Stimulated activated effector memory CD8-positive, alpha-beta T cell treated with anti-CD3 and anti-CD28 coated beads, Interleukin-12 subunit alpha, Interleukin-12 subunit beta, amount 100 ng/mL, for 72 hours (primary cell): Measurements from ENCODE around the gene PHETA1.

Experiments used
- ATAC-seq: fragments of 150-1000 bp; cut with Tn5 transposase; 2 replicates; pipeline ENCODE4 v1.10.0; 2021
- DNase-seq, 2 donors: peaks; one replicate each; pipeline ENCODE4 v3.0.0; 2021 to 2022; ENCODE audit warnings: low spot score in 2 of 2
- H3K27ac Mint-ChIP-seq: one replicate; pipeline ENCODE4 v1.8.0; 2022; ENCODE audit warnings: mild to moderate bottlenecking, mixed read lengths
- H3K36me3 Mint-ChIP-seq: one replicate; pipeline ENCODE4 v1.8.0; 2022; ENCODE audit warnings: mild to moderate bottlenecking, mixed read lengths
- H3K4me1 Mint-ChIP-seq: one replicate; pipeline ENCODE4 v1.8.0; 2022; ENCODE audit warnings: mixed read lengths
- H3K4me3 Mint-ChIP-seq: one replicate; pipeline ENCODE4 v1.8.0; 2022; ENCODE audit warnings: mild to moderate bottlenecking, mixed read lengths
- H3K9me3 Mint-ChIP-seq: one replicate; pipeline ENCODE4 v1.8.0; 2022; ENCODE audit warnings: mixed read lengths

The PHETA1 gene

GRCh38 chr12:111368788-111369495 lies at the start of gene PHETA1:
Gene PHETA1 (minus strand): TSS chr12:111369095. CDS start chr12:111363427, 5,668 bp downstream.
- Mint-ChIP-seq H3K4me3 (peak within 1 kb of the TSS; percentile 76), H3K4me1 (peaks cover 40% of the 10 kb centered on the region), H3K9me3 (no peaks in the 10 kb centered on the region), H3K27ac (no peak within 1 kb of the TSS), H3K36me3 (no peaks in the 10 kb centered on the region)
- DNase-seq = peak; percentile 68 to 93
- ATAC-seq = peak; percentile 89

DNA sequence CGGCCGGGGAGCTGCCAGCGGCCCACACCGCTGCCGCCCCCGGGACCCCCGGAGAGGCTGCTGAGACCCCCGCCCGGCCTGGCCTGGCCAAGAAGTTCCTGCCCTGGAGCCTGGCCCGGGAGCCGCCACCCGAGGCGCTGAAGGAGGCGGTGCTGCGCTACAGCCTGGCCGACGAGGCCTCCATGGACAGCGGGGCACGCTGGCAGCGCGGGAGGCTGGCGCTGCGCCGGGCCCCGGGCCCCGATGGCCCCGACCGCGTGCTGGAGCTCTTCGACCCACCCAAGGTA lies 49.6 kb upstream of the PHETA1 start:
- ATAC-seq (no peak), DNase-seq (no peak)
- Mint-ChIP-seq H3K36me3 (peaks cover 81% of the 10 kb centered on the region), H3K9me3 (no peaks in the 10 kb centered on the region), H3K4me3 (no peak overlapping the region), H3K4me1 (peaks cover 29% of the 10 kb centered on the region), H3K27ac (no peak overlapping the region)

GRCh38 chr12:111417784-111418593 lies 49.1 kb upstream of the PHETA1 start:
- peaks cover 77% of the 10 kb centered on the region for H3K36me3 Mint-ChIP-seq
- H3K4me3 Mint-ChIP-seq = no peak overlapping the region
- H3K9me3 Mint-ChIP-seq = no peaks in the 10 kb centered on the region
- ATAC-seq (no peak), DNase-seq (no peak)
- H3K27ac Mint-ChIP-seq = no peak overlapping the region
- H3K4me1 Mint-ChIP-seq = peaks cover 34% of the 10 kb centered on the region

GRCh38 chr12:111417290-111417689 lies 48.4 kb upstream of the PHETA1 start:
- H3K9me3 Mint-ChIP-seq = no peaks in the 10 kb centered on the region
- H3K4me3 Mint-ChIP-seq = no peak overlapping the region
- H3K27ac Mint-ChIP-seq = peak overlapping the region; percentile 48
- ATAC-seq = no peak
- peaks cover 37% of the 10 kb centered on the region for H3K4me1 Mint-ChIP-seq
- DNase-seq = no peak
- H3K36me3 Mint-ChIP-seq = peaks cover 70% of the 10 kb centered on the region

DNA sequence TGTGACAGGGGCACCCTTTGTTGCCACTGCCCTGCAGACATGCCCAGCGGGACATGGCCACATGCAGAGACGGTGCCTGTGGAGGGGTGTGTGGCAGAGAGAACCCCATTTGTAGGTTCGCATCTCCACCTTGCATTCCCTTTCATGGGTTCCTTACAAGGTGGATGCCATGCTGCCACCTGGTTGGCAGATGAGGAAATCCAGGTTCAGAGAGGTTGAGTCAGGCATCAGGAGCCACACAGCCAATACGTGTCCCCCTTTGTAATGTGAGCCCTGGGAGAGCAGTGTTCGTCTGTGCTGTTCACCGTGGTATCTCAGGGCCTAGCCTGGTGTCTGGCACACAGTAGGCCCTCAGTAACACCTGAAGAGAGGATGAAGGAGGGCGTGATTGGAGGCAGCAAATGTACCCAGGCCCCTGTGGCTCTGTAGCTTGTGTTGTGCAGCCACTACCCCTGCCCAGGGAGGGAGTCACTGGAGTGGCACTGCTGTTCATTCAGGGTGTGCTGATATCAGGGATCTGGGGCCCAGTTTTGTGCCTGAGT lies 45.9 kb upstream of the PHETA1 start:
- DNase-seq (no peak), ATAC-seq (no peak)
- Mint-ChIP-seq H3K4me1 (peaks cover 54% of the 10 kb centered on the region), H3K36me3 (peaks cover 45% of the 10 kb centered on the region), H3K9me3 (no peaks in the 10 kb centered on the region), H3K27ac (peak overlapping the region; percentile 69), H3K4me3 (no peak overlapping the region)

- no peak for ATAC-seq
- Mint-ChIP-seq H3K36me3 (peaks cover 34% of the 10 kb centered on the region), H3K27ac (peak overlapping the region; percentile 69), H3K4me1 (peaks cover 66% of the 10 kb centered on the region), H3K4me3 (peak overlapping the region; percentile 78), H3K9me3 (no peaks in the 10 kb centered on the region)
- DNase-seq = no peak
These were observed 44.7 kb upstream of the PHETA1 start for GRCh38 chr12:111413442-111414086.

DNA sequence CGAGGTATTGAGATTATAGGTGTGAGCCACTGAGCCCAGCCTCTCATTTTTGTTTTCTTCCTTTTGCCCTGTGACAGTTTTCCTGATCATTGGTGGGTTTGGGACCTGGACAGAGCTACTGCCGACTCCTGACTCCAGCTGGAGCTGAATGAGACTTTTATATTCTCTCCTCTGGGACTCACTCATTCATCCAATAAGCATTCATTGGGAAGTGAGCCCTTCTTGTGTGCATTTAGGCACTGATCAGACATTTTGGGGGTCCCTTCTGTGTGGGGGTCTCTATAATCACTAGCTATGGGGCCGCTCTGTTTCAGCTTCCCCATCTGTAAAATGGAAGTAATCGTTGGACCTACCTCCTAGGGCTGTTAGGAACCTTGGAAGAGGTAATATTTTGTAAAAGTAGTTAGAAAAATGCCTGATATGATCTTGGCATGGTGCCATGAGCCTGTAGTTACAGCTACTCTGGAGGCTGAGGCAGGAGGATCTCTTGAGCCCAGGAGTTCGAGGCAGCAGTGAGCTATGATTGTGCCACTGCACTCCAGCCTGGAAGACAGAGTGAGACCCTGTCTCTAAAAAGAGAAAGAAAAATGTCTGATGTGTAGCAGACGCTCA lies 44.0 kb upstream of the PHETA1 start:
- H3K4me3 Mint-ChIP-seq = peak overlapping the region; percentile 78
- peaks cover 72% of the 10 kb centered on the region for H3K4me1 Mint-ChIP-seq
- ATAC-seq (no peak), DNase-seq (no peak)
- H3K27ac Mint-ChIP-seq = peak overlapping the region; percentile 69
- no peaks in the 10 kb centered on the region for H3K9me3 Mint-ChIP-seq
- peaks cover 39% of the 10 kb centered on the region for H3K36me3 Mint-ChIP-seq

DNA sequence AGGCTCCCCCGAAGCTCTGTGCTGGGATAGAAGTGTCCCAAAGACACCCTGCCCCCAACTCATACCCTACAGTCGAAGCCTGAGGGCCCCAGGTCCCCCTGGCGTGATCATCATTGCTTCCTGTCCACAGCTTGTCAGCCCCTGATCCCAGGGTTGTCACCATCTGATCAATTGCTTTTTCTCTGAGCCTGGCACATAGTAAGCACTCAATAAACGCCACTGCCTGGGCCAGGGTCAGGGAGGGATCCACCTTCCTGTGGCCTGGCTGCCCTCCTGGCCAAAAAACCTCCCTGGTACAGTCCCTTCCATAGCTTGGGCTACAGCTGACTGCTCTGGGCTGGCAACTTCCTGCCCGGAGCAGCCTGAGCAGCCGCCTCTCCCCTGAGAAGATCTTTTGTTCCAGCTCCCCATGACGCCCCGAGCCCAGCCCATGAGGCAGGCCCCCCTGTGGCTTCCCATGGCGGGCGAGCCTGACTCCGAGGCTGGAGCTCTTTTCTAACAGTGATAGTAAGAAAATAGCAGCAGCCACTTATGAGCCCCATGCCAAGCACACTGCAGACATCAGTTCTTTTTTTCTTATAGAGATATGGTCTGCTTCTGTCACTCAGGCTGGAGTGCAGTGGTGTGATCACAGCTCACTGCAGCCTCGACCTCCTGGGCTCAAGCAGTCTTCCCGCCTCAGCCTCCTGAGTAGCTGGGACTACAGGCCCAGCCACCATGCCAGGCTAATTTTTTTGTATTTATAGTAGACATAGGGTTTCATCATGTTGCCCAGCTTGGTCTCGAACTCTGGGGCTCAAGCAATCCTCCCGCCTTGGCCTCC lies 43.3 kb upstream of the PHETA1 start:
- H3K4me3 Mint-ChIP-seq = peak overlapping the region; percentile 78
- H3K4me1 Mint-ChIP-seq = peaks cover 79% of the 10 kb centered on the region
- H3K27ac Mint-ChIP-seq = peak overlapping the region; percentile 69
- peaks cover 37% of the 10 kb centered on the region for H3K36me3 Mint-ChIP-seq
- DNase-seq (no peak), ATAC-seq (no peak)
- no peaks in the 10 kb centered on the region for H3K9me3 Mint-ChIP-seq

DNA sequence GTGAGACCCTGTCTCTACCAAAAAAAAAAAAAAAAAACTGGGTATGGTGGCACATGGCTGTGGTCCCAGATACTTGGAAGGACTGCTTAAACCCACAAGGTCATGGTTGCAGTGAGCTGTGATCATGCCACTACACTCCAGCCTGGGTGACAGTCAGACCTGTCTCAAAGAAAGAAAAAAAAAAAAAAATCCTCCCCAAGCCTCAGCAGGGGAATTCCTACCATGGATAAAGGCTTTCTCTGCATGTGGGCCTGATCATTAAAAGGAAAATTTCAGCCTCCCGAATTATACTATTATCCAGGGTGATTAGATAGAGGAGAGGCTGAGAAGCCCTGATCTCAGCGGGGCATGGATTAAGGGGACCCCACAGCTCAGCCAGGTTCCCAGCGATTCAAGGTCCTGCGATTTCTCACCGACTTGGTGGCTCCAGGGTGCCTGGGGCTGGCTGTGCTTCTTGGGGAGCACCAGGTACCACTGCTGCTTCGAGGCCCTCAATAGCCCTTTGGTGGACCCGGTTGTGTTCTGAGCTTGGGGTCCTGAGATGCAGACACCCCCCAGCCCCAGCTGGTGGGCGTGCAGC lies 42.4 kb upstream of the PHETA1 start:
- ATAC-seq (peak; percentile 62), DNase-seq (no peak)
- peak overlapping the region; percentile 90 for H3K27ac Mint-ChIP-seq
- peaks cover 34% of the 10 kb centered on the region for H3K36me3 Mint-ChIP-seq
- peak overlapping the region; percentile 78 for H3K4me3 Mint-ChIP-seq
- H3K9me3 Mint-ChIP-seq = no peaks in the 10 kb centered on the region
- peaks cover 84% of the 10 kb centered on the region for H3K4me1 Mint-ChIP-seq

GRCh38 chr12:111410431-111411184 lies 41.7 kb upstream of the PHETA1 start:
- ATAC-seq = no peak
- Mint-ChIP-seq H3K4me1 (peaks cover 84% of the 10 kb centered on the region), H3K9me3 (no peaks in the 10 kb centered on the region), H3K27ac (peak overlapping the region; percentile 90), H3K4me3 (peak overlapping the region; percentile 78), H3K36me3 (peaks cover 27% of the 10 kb centered on the region)
- DNase-seq = no peak

GRCh38 chr12:111409780-111410430 lies 41.0 kb upstream of the PHETA1 start:
- peaks cover 81% of the 10 kb centered on the region for H3K4me1 Mint-ChIP-seq
- H3K36me3 Mint-ChIP-seq = peaks cover 23% of the 10 kb centered on the region
- H3K9me3 Mint-ChIP-seq = no peaks in the 10 kb centered on the region
- DNase-seq = no peak
- peak overlapping the region; percentile 78 for H3K4me3 Mint-ChIP-seq
- ATAC-seq = no peak
- peak overlapping the region; percentile 90 for H3K27ac Mint-ChIP-seq

GRCh38 chr12:111409403-111409779 lies 40.5 kb upstream of the PHETA1 start:
- peaks cover 24% of the 10 kb centered on the region for H3K36me3 Mint-ChIP-seq
- ATAC-seq (no peak), DNase-seq (no peak)

GRCh38 chr12:111408686-111409402 lies 39.9 kb upstream of the PHETA1 start:
- no peak for DNase-seq
- ATAC-seq = no peak
- no peaks in the 10 kb centered on the region for H3K9me3 Mint-ChIP-seq
- H3K4me3 Mint-ChIP-seq = peak overlapping the region; percentile 78
- H3K4me1 Mint-ChIP-seq = peaks cover 81% of the 10 kb centered on the region
- H3K36me3 Mint-ChIP-seq = peaks cover 29% of the 10 kb centered on the region
- H3K27ac Mint-ChIP-seq = peak overlapping the region; percentile 90

More at GRCh38 chr12:111409403-111409779, 40.5 kb upstream of the PHETA1 start:
- Mint-ChIP-seq H3K27ac (peak overlapping the region; percentile 90), H3K4me1 (peaks cover 81% of the 10 kb centered on the region), H3K4me3 (peak overlapping the region; percentile 78), H3K9me3 (no peaks in the 10 kb centered on the region)
